Trophoblast cell (in vitro differentiated cells and primary cell): ENCODE results near the gene APCDD1.

Experiments
- DNase-seq, 2 donors: peaks; one replicate each; pipeline ENCODE4 v3.0.0-alpha.2; 2016
- H2AFZ ChIP-seq: 2 replicates; pipeline ENCODE4 v1.6.1; 2013; ENCODE audit warnings: low read length, moderate library complexity, mild to moderate bottlenecking; ENCODE audit not compliant: insufficient read depth, poor library complexity
- H2AK5ac ChIP-seq: 2 replicates; pipeline ENCODE4 v1.6.1; 2013; ENCODE audit warnings: mild to moderate bottlenecking, low read length
- H2BK120ac ChIP-seq: 2 replicates; pipeline ENCODE4 v1.6.1; 2013; ENCODE audit warnings: low read length, mild to moderate bottlenecking, moderate library complexity; ENCODE audit not compliant: insufficient read depth, poor library complexity
- H2BK12ac ChIP-seq: 2 replicates; pipeline ENCODE4 v1.6.1; 2013; ENCODE audit warnings: mild to moderate bottlenecking, low read length, moderate library complexity
- H2BK5ac ChIP-seq: 2 replicates; pipeline ENCODE4 v1.6.1; 2013; ENCODE audit warnings: low read length, low read depth, moderate library complexity, mild to moderate bottlenecking; ENCODE audit not compliant: poor library complexity
- H3K14ac ChIP-seq: 2 replicates; pipeline ENCODE4 v1.6.1; 2013; ENCODE audit warnings: mild to moderate bottlenecking, low read length
- H3K18ac ChIP-seq: 2 replicates; pipeline ENCODE4 v1.6.1; 2013; ENCODE audit warnings: mild to moderate bottlenecking, low read length
- H3K23ac ChIP-seq: 2 replicates; pipeline ENCODE4 v1.6.1; 2013; ENCODE audit warnings: low read length
- H3K27ac ChIP-seq: 2 replicates; pipeline ENCODE4 v1.5.1; 2013; ENCODE audit warnings: low read depth, mild to moderate bottlenecking, inconsistent platforms, low read length, moderate library complexity
- H3K27me3 ChIP-seq: 2 replicates; pipeline ENCODE4 v1.6.1; 2013; ENCODE audit warnings: inconsistent platforms, mild to moderate bottlenecking, low read length, moderate library complexity; ENCODE audit not compliant: insufficient read depth
- H3K36me3 ChIP-seq, 2 experiments: 1 replicate in 1 of 2; 2 replicates in 1 of 2; pipeline ENCODE4 v1.6.1; 2013; ENCODE audit warnings: low read length in 2 of 2, mild to moderate bottlenecking in 2 of 2, moderate library complexity in 1 of 2; ENCODE audit not compliant: insufficient read depth in 2 of 2, control insufficient read depth in 1 of 2
- H3K4ac ChIP-seq: 2 replicates; pipeline ENCODE4 v1.6.1; 2013; ENCODE audit warnings: low read depth, mild to moderate bottlenecking, low read length, moderate library complexity
- H3K4me1 ChIP-seq, 2 experiments: 1 replicate in 1 of 2; 2 replicates in 1 of 2; pipeline ENCODE4 v1.6.1; 2013; ENCODE audit warnings: low read length in 2 of 2, mild to moderate bottlenecking in 2 of 2, moderate library complexity in 1 of 2; ENCODE audit not compliant: insufficient read depth in 2 of 2, control insufficient read depth in 1 of 2
- H3K4me2 ChIP-seq: 2 replicates; pipeline ENCODE4 v1.6.1; 2013; ENCODE audit warnings: inconsistent platforms, mild to moderate bottlenecking, low read length, moderate library complexity
- H3K4me3 ChIP-seq: 2 replicates; pipeline ENCODE4 v1.5.1; 2013; ENCODE audit warnings: mild to moderate bottlenecking, low read depth, low read length, inconsistent platforms
- H3K79me1 ChIP-seq: one replicate; pipeline ENCODE4 v1.6.1; 2013; ENCODE audit warnings: low read length
- H3K79me2 ChIP-seq: 2 replicates; pipeline ENCODE4 v1.6.1; 2013; ENCODE audit warnings: low read length, mild to moderate bottlenecking; ENCODE audit not compliant: control insufficient read depth, insufficient read depth, poor library complexity
- H3K9ac ChIP-seq: 2 replicates; pipeline ENCODE4 v1.6.1; 2013; ENCODE audit warnings: mild to moderate bottlenecking, low read length
- H3K9me3 ChIP-seq: 2 replicates; pipeline ENCODE4 v1.6.1; 2013; ENCODE audit warnings: low read depth, mild to moderate bottlenecking, control low read depth, inconsistent platforms, low read length; ENCODE audit not compliant: insufficient read depth
- H4K12ac ChIP-seq: 2 replicates; pipeline ENCODE4 v1.6.1; 2013; ENCODE audit warnings: low read depth, mild to moderate bottlenecking, low read length, moderate library complexity
- H4K8ac ChIP-seq: 2 replicates; pipeline ENCODE4 v1.6.1; 2013; ENCODE audit warnings: low read depth, mild to moderate bottlenecking, low read length, moderate library complexity
- H4K91ac ChIP-seq: one replicate; pipeline ENCODE4 v1.6.1; 2013; ENCODE audit warnings: low read depth, mild to moderate bottlenecking, low read length, moderate library complexity
- WGBS: extraction: QIAGEN DNeasy Blood & Tissue Kit; methylation state at CpG from one replicate; pipeline ENCODE4 v1.1.7; 2013; ENCODE audit warnings: missing lambda C conversion rate; ENCODE audit not compliant: insufficient read length, insufficient coverage; ENCODE audit errors: extremely low coverage; 5-methylcytosine and 5-hydroxymethylcytosine counted together

Gene APCDD1

DNA sequence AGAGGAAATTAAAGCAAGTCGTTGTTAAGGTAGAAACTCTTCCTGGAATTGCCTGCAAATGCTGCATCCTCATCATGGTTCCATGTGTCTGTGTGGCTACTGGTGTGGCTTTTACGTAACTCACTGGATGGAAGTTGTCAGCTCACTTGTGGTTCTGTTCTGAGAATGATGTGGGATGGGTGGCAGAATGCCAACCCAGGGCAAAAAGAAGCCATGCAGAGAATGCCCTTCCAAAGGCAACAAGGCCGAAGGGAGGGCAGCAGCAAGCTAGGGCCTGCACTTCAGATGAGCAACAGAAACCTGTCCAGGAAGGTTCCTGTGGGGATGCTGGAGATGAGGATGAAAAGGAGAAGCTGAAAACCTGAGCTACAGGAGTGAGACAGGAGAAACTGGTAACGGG, 61.0 kb downstream of the APCDD1 start:
- H2AFZ ChIP-seq: no peak overlapping the region
- no peak overlapping the region for H3K14ac ChIP-seq
- H2BK120ac ChIP-seq: no peak overlapping the region
- no peak overlapping the region for H3K4me3 ChIP-seq
- no peak for DNase-seq
- H3K27me3 ChIP-seq: no peaks in the 10 kb centered on the region
- H3K79me2 ChIP-seq: no peaks in the 10 kb centered on the region
- H2BK5ac ChIP-seq: no peak overlapping the region
- no peak overlapping the region for H4K8ac ChIP-seq
- no peak overlapping the region for H2AK5ac ChIP-seq
- H4K91ac ChIP-seq: no peak overlapping the region
- H3K4me2 ChIP-seq: no peak overlapping the region
- H2BK12ac ChIP-seq: no peak overlapping the region
- no peak overlapping the region for H3K4ac ChIP-seq
- H3K36me3 ChIP-seq: no peaks in the 10 kb centered on the region
- no peak overlapping the region for H3K27ac ChIP-seq
- H4K12ac ChIP-seq: no peak overlapping the region
- no peak overlapping the region for H3K18ac ChIP-seq
- H3K9ac ChIP-seq: no peak overlapping the region
- no CpG with 5 or more reads among the region's 4 CpGs for WGBS
- peaks cover 2% of the 10 kb centered on the region for H3K9me3 ChIP-seq
- H3K4me1 ChIP-seq: no peaks in the 10 kb centered on the region
- H3K79me1 ChIP-seq: no peaks in the 10 kb centered on the region
- no peak overlapping the region for H3K23ac ChIP-seq

DNA sequence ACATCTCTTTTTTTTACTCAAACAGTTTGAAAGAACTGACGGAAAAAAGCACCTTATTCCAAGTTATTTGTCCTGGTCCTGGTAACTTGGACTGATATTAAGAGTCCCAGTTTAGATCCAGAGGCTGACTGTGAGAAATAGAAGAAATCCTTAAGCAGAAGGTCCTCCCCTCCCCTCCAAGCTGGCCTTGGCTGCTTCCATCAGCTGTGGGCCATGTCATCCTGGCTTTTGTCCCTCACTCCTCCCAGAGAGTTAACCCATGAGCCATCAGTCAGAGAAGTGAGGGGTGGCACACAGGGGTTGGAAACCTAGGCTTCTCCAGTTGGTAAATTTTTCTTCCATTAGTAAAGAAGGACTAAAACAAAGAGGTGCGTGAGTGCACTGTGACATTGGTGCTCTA, 61.6 kb downstream of the APCDD1 start:
- no peak overlapping the region for H3K4me2 ChIP-seq
- no peak overlapping the region for H3K27ac ChIP-seq
- H4K8ac ChIP-seq: no peak overlapping the region
- no peak overlapping the region for H4K91ac ChIP-seq
- no peak overlapping the region for H2BK5ac ChIP-seq
- H3K4me1 ChIP-seq: no peaks in the 10 kb centered on the region
- H3K18ac ChIP-seq: no peak overlapping the region
- no peak overlapping the region for H3K9ac ChIP-seq
- H3K79me2 ChIP-seq: no peaks in the 10 kb centered on the region
- H2AFZ ChIP-seq: no peak overlapping the region
- peaks cover 2% of the 10 kb centered on the region for H3K9me3 ChIP-seq
- no peak overlapping the region for H4K12ac ChIP-seq
- no peak overlapping the region for H3K4me3 ChIP-seq
- H3K36me3 ChIP-seq: no peaks in the 10 kb centered on the region
- no peaks in the 10 kb centered on the region for H3K27me3 ChIP-seq
- no peak overlapping the region for H3K23ac ChIP-seq
- no peak overlapping the region for H2BK120ac ChIP-seq
- H2AK5ac ChIP-seq: no peak overlapping the region
- no CpG with 5 or more reads among the region's 2 CpGs for WGBS
- H3K4ac ChIP-seq: no peak overlapping the region
- H3K79me1 ChIP-seq: no peaks in the 10 kb centered on the region
- DNase-seq: no peak
- H3K14ac ChIP-seq: no peak overlapping the region
- no peak overlapping the region for H2BK12ac ChIP-seq

GRCh38 chr18:10518595-10519255, 64.3 kb downstream of the APCDD1 start:
- peak in 1 of 2 donors; percentile 31 for DNase-seq
- H2AK5ac ChIP-seq: no peak overlapping the region
- H3K23ac ChIP-seq: no peak overlapping the region
- no peak overlapping the region for H3K4me3 ChIP-seq
- H3K4me1 ChIP-seq: no peaks in the 10 kb centered on the region
- no peaks in the 10 kb centered on the region for H3K79me1 ChIP-seq
- H2BK120ac ChIP-seq: no peak overlapping the region
- peaks cover 4% of the 10 kb centered on the region for H3K9me3 ChIP-seq
- H3K79me2 ChIP-seq: no peaks in the 10 kb centered on the region
- H4K91ac ChIP-seq: no peak overlapping the region
- H4K8ac ChIP-seq: no peak overlapping the region
- no peaks in the 10 kb centered on the region for H3K36me3 ChIP-seq
- WGBS: no CpG with 5 or more reads among the region's 12 CpGs
- H3K9ac ChIP-seq: no peak overlapping the region
- no peaks in the 10 kb centered on the region for H3K27me3 ChIP-seq
- H3K18ac ChIP-seq: no peak overlapping the region
- H2BK5ac ChIP-seq: no peak overlapping the region
- no peak overlapping the region for H3K27ac ChIP-seq
- no peak overlapping the region for H3K4me2 ChIP-seq
- H2BK12ac ChIP-seq: no peak overlapping the region
- H3K4ac ChIP-seq: no peak overlapping the region
- no peak overlapping the region for H2AFZ ChIP-seq
- no peak overlapping the region for H4K12ac ChIP-seq
- H3K14ac ChIP-seq: no peak overlapping the region

DNA sequence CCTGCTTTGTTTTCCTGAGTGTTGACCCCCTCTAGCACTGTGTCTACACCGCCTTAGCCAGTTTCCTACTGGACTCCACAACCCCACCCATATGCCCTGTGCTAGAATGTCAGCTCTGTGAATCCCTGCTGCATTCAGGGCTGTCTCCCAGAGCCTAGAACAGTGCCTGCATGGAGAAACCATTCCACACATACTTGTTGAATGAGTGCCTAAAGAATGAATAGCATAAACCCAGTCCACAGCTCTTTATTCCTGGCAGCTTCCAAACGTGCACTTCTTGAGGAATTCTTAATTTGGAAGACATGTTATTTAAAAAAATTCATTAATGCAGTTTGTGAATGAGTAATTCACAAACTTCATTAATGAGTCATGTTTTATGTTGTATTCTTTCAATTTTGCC, 64.9 kb downstream of the APCDD1 start:
- H3K4me3 ChIP-seq: no peak overlapping the region
- no peak overlapping the region for H2AFZ ChIP-seq
- H4K91ac ChIP-seq: no peak overlapping the region
- peaks cover 4% of the 10 kb centered on the region for H3K9me3 ChIP-seq
- no peaks in the 10 kb centered on the region for H3K79me2 ChIP-seq
- no peak overlapping the region for H2BK5ac ChIP-seq
- H3K27me3 ChIP-seq: no peaks in the 10 kb centered on the region
- peak; percentile 82 to 89 for DNase-seq
- no peak overlapping the region for H3K4ac ChIP-seq
- no peak overlapping the region for H2BK12ac ChIP-seq
- H3K79me1 ChIP-seq: no peaks in the 10 kb centered on the region
- H2BK120ac ChIP-seq: no peak overlapping the region
- no peak overlapping the region for H2AK5ac ChIP-seq
- no peak overlapping the region for H3K27ac ChIP-seq
- no peak overlapping the region for H3K14ac ChIP-seq
- H3K9ac ChIP-seq: no peak overlapping the region
- H4K12ac ChIP-seq: no peak overlapping the region
- no peak overlapping the region for H3K23ac ChIP-seq
- H3K36me3 ChIP-seq: no peaks in the 10 kb centered on the region
- no peaks in the 10 kb centered on the region for H3K4me1 ChIP-seq
- no CpG with 5 or more reads among the region's 2 CpGs for WGBS
- no peak overlapping the region for H3K4me2 ChIP-seq
- no peak overlapping the region for H4K8ac ChIP-seq
- no peak overlapping the region for H3K18ac ChIP-seq
